HEK293T (cell line): Measurements from ENCODE around the gene ARRDC3.

ENCODE experiments used
- CTCF ChIA-PET: fragments of 350-600 bp; formaldehyde crosslinking; extraction: SDS; loops from one replicate; lab custom pipeline; 2021; ENCODE audit warnings: antibody characterized with exemption, inconsistent platforms; lab: Yijun Ruan, JAX
- POLR2A ChIA-PET: fragments of 350-600 bp; formaldehyde crosslinking; extraction: SDS; loops from one replicate; lab custom pipeline; 2020; ENCODE audit warnings: antibody characterized with exemption, inconsistent platforms; lab: Yijun Ruan, JAX
- DNase-seq: peaks from one replicate; pipeline ENCODE4 v3.0.0; 2012; ENCODE audit warnings: mixed read lengths; ENCODE audit errors: extremely low spot score
- ARNT ChIP-seq: fragments of 450-650 bp; IDR thresholded peaks from 2 replicates; pipeline ENCODE4 v1.6.1; 2017; ENCODE audit warnings: mild to moderate bottlenecking
- BHLHE40 ChIP-seq: fragments of 450-650 bp; IDR thresholded peaks from 2 replicates; pipeline ENCODE4 v1.6.1; 2016; ENCODE audit warnings: mild to moderate bottlenecking, moderate library complexity, borderline replicate concordance
- CTBP1 ChIP-seq: fragments of 450-650 bp; IDR thresholded peaks from 2 replicates; pipeline ENCODE4 v1.6.1; 2016; ENCODE audit warnings: borderline replicate concordance
- ELF4 ChIP-seq: fragments of 450-650 bp; IDR thresholded peaks from 2 replicates; pipeline ENCODE4 v1.6.1; 2017; ENCODE audit warnings: antibody characterized with exemption
- FOXA1 ChIP-seq: fragments of 450-650 bp; IDR thresholded peaks from 2 replicates; pipeline ENCODE4 v1.6.1; 2016; ENCODE audit warnings: mild to moderate bottlenecking
- FOXK2 ChIP-seq: fragments of 450-650 bp; IDR thresholded peaks from 2 replicates; pipeline ENCODE4 v1.6.1; 2016; ENCODE audit warnings: mild to moderate bottlenecking
- FOXM1 ChIP-seq: fragments of 450-650 bp; IDR thresholded peaks from 2 replicates; pipeline ENCODE4 v1.6.1; 2017; ENCODE audit warnings: mild to moderate bottlenecking, borderline replicate concordance
- HDGF ChIP-seq: fragments of 450-650 bp; IDR thresholded peaks from 2 replicates; pipeline ENCODE4 v1.6.1; 2017; ENCODE audit warnings: antibody characterized with exemption, borderline replicate concordance
- L3MBTL2 ChIP-seq: fragments of 450-650 bp; conservative IDR thresholded peaks from 2 replicates; pipeline ENCODE4 v1.6.1; 2016; ENCODE audit warnings: mild to moderate bottlenecking
- LEF1 ChIP-seq: fragments of 450-650 bp; IDR thresholded peaks from 2 replicates; pipeline ENCODE4 v1.6.1; 2017; ENCODE audit warnings: mild to moderate bottlenecking, borderline replicate concordance
- NFRKB ChIP-seq: fragments of 450-650 bp; IDR thresholded peaks from 2 replicates; pipeline ENCODE4 v1.6.1; 2016; ENCODE audit warnings: mild to moderate bottlenecking, moderate library complexity
- PKNOX1 ChIP-seq: fragments of 450-650 bp; IDR thresholded peaks from 2 replicates; pipeline ENCODE4 v1.6.1; 2016
- SP1 ChIP-seq: fragments of 450-650 bp; IDR thresholded peaks from 2 replicates; pipeline ENCODE4 v1.6.1; 2017
- SUZ12 ChIP-seq: fragments of 450-650 bp; IDR thresholded peaks from 2 replicates; pipeline ENCODE4 v1.6.1; 2016; ENCODE audit warnings: mild to moderate bottlenecking
- TARDBP ChIP-seq: fragments of 450-650 bp; IDR thresholded peaks from 2 replicates; pipeline ENCODE4 v1.6.1; 2016
- ZNF384 ChIP-seq: fragments of 450-650 bp; IDR thresholded peaks from 2 replicates; pipeline ENCODE4 v1.6.1; 2016

The ARRDC3 gene

GRCh38 chr5:91367344-91367743 is 15.8 kb downstream of the ARRDC3 start:
- TF ChIP-seq L3MBTL2, result no peak
- TF ChIP-seq ELF4, result no peak
- TF ChIP-seq FOXA1, result no peak
- TF ChIP-seq SP1, result no peak
- TF ChIP-seq PKNOX1, result no peak
- no peak for TF ChIP-seq FOXM1
- TF ChIP-seq LEF1, result no peak
- TF ChIP-seq NFRKB, result no peak
- no peak for TF ChIP-seq FOXK2
- no peak for TF ChIP-seq HDGF
- no peak for TF ChIP-seq BHLHE40
- ChIA-PET POLR2A (interaction anchor here (1.1 to 2.1 kb wide), 2 partner anchors 13 to 15 kb away, joined by 5 to 8 read pairs; partner anchors contain the start of gene ARRDC3), CTCF (interaction anchor here (0.6 kb wide), 1 partner anchor 11 kb away, joined by 4 read pairs; no protein-coding TSS in a partner anchor)
- no peak for DNase-seq

GRCh38 chr5:91366551-91366950 is 16.6 kb downstream of the ARRDC3 start:
- no peak for DNase-seq
- POLR2A ChIA-PET, result interaction anchor here (1.1 to 2.1 kb wide), 2 partner anchors 14 to 16 kb away, joined by 5 to 8 read pairs; partner anchors contain the start of gene ARRDC3
- CTCF ChIA-PET, result interaction anchor here (0.6 kb wide), 1 partner anchor 677 kb away, joined by 6 read pairs; no protein-coding TSS in a partner anchor
- TF ChIP-seq NFRKB, result no peak
- TF ChIP-seq TARDBP, result no peak
- no peak for TF ChIP-seq SP1
- no peak for TF ChIP-seq L3MBTL2
- no peak for TF ChIP-seq PKNOX1
- no peak for TF ChIP-seq LEF1
- TF ChIP-seq FOXA1, result no peak
- TF ChIP-seq CTBP1, result no peak
- no peak for TF ChIP-seq ARNT
- TF ChIP-seq SUZ12, result no peak
- no peak for TF ChIP-seq ZNF384
- no peak for TF ChIP-seq FOXM1
- TF ChIP-seq HDGF, result no peak
- no peak for TF ChIP-seq BHLHE40
- TF ChIP-seq ELF4, result no peak
- no peak for TF ChIP-seq FOXK2

GRCh38 chr5:91365498-91365897 is 17.6 kb downstream of the ARRDC3 start:
- DNase-seq, result no peak
- ChIA-PET POLR2A (no interaction called here), CTCF (no interaction called here)
- no peak for TF ChIP-seq HDGF

GRCh38 chr5:91362935-91363334 is 20.2 kb downstream of the ARRDC3 start:
- no peak for DNase-seq
- TF ChIP-seq HDGF, result no peak
- TF ChIP-seq PKNOX1, result no peak
- no peak for TF ChIP-seq SUZ12
- no peak for TF ChIP-seq LEF1
- no peak for TF ChIP-seq SP1
- TF ChIP-seq FOXA1, result no peak
- TF ChIP-seq FOXM1, result no peak
- TF ChIP-seq BHLHE40, result no peak
- no peak for TF ChIP-seq ARNT
- no peak for TF ChIP-seq FOXK2
- no peak for TF ChIP-seq CTBP1
- no peak for TF ChIP-seq TARDBP
- ChIA-PET POLR2A (no interaction called here), CTCF (no interaction called here)

- DNase-seq, result no peak
- CTCF ChIA-PET, result interaction anchor here (0.6 kb wide), 1 partner anchor 32 kb away, joined by 4 read pairs; no protein-coding TSS in a partner anchor
- POLR2A ChIA-PET, result interaction anchor here (0.7 kb wide), 1 partner anchor 21 kb away, joined by 3 read pairs; the partner anchor contains the start of gene ARRDC3
- no peak for TF ChIP-seq ELF4
Measured at GRCh38 chr5:91361790-91362189, 21.3 kb downstream of the ARRDC3 start.

- POLR2A ChIA-PET, result interaction anchor here (0.7 kb wide), 1 partner anchor 22 kb away, joined by 3 read pairs; the partner anchor contains the start of gene ARRDC3
- DNase-seq, result no peak
- TF ChIP-seq SP1 (no peak), NFRKB (no peak), ARNT (no peak), CTBP1 (no peak), SUZ12 (no peak), TARDBP (no peak), BHLHE40 (no peak), HDGF (no peak), ELF4 (no peak), FOXA1 (no peak), ZNF384 (no peak), PKNOX1 (no peak), FOXM1 (no peak), L3MBTL2 (no peak), LEF1 (no peak), FOXK2 (no peak)
- CTCF ChIA-PET, result interaction anchor here (0.6 kb wide), 1 partner anchor 32 kb away, joined by 4 read pairs; no protein-coding TSS in a partner anchor
Measured at GRCh38 chr5:91361055-91361701, 21.9 kb downstream of the ARRDC3 start.
